Left forelimb (tissue), 1 donor: ENCODE measurements around the gene JAG1.

Experiments
- DNase-seq: peaks from one replicate; pipeline ENCODE4 v3.0.0-alpha.2; 2018; ENCODE audit warnings: low spot score

The JAG1 gene

DNA sequence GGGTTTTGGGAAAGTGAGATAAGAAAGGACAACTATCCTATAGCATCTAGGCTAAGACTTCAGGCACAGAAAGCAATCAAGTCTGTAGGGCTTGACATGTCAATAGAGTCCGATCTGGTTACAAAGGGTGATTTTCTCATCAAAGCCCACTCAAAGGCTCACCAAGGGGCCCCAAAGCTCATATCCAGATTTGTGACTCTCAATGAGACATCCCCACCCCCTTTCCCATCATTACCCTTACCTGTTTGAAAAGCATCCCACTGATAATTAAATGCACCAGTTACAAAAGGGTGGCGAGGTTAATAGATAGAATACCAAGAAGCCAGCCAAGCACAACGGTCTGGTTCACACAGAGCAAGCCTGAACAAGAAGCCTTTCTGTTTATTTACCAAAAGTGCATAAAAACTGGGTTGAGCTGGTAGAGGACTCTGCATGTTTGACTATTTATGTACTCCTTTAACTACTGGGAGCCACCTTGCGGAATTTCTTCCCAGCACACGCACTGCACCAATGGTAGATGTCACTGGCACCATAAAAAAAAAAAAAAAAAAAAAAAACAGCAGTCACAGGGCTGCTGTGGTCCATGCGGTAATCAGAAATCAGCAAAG, 6.1 kb downstream of the JAG1 start:
- no peak for DNase-seq

DNA sequence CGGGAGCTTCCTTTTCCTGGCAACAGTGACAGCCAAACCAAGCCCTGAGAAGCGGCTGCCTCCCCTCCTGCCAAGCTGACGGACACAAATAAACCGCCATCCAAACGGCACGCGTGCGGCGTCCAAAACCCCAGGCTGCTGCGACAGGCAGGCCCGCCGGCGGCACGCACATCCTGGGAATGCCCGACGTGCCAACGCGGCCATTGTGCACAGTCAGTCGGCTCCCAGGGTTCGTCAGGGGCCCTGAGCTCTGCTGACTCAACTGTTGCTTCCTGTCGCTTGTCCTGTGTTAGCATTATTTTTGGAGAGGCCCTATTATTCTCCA, 6.8 kb downstream of the JAG1 start:
- no peak for DNase-seq

DNA sequence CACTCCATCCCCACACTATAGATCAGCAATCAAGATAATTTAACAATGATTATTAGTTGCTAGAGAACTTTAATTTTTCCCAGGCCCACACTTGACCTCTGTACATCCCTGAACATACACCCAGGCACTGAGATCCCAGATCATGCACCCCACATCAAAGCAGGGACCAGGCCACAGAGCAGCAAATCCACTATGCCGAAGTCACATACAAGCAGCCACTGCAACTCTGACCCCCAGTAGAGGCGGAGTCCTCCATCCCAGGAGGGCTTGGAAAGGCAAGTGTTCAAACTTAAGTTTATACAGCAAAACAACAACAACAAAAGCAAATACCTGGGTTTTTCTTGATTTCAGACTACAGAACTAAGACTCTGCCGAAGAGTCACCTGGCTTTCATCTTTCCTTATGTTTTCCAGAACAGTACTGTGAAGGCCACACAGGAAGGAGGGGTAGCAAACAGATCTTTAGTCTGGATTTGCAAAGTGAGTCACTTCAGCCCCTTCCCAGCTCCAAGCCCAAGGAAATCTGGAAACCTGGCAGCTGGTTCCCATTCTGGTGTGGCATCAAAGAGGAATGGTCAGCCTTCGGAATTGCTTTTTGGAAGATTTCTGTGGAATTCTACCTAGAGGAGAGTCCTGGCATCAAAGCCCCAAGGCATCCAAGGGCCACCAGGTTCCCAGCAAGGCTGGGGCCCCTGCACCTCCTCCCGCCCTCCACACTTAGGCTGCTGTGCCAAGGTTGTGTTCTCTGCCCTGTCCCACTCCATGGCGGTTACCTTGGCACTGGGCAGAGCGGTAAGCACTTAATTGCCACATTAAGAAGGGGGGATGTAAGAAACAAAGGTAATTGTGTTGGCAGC, 7.3 kb downstream of the JAG1 start:
- DNase-seq: no peak

DNA sequence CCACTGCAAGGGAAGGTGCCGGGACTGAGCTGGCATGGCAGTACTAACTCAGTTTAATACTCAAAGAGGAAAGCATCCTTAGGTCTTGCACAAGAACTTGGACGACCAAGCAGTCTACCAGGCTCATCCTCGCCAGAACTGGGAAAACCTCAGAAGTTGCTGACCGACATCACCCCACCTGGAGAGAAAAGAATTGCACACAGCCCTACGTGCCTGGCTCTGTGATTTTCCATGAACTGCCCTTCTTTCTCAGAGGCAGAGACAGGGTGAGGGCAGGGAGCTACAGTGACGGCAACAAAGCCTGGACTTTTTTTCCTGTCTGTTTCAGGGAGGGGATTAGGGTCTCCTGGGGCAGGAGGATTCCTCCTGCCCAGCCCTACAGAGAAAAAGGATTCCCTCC, 8.0 kb downstream of the JAG1 start:
- DNase-seq: no peak

DNA sequence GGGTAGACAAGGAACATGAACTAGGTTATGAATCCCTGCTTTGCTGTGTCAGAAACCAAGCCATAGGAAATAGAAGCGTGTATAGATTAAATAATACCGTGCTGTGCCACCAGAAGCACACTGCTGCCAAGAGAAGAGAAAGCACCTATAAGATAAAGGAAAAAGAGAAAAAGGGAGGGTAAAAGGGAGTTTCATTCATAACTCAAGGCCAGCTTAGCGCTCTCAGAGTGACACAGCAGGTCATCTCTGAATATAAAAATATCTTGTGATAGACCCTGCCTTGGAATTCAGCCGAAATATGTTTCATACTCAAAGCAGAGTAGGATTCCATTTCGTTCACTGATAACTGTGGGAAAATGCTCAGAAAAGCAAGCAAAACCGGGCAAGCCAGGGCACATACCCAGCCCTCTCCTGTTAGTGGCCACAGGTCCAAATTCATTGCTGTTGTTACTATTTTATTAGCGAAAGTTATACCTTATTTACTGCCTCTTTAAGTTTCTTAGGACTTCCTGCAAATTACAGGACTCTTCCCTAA, 8.7 kb downstream of the JAG1 start:
- DNase-seq: no peak

DNA sequence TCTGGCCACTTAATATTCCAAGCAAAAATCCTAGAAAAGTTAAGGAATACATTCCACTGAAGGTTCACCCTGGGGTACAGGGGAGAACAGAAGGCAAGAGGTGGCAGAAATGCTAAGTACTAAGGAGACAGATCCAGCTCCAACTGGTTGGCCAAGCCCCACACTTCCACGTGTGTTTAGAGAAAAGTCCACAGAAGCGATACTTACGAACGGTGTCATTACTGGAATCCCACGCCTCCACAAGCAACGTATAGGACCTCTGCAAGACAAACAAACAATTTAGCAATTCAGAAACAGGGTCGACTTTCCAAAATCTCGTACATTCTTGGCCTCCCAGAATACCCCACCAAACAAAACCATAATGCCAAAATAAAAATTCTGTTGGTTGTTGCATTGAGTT, 10.0 kb downstream of the JAG1 start:
- no peak for DNase-seq

DNA sequence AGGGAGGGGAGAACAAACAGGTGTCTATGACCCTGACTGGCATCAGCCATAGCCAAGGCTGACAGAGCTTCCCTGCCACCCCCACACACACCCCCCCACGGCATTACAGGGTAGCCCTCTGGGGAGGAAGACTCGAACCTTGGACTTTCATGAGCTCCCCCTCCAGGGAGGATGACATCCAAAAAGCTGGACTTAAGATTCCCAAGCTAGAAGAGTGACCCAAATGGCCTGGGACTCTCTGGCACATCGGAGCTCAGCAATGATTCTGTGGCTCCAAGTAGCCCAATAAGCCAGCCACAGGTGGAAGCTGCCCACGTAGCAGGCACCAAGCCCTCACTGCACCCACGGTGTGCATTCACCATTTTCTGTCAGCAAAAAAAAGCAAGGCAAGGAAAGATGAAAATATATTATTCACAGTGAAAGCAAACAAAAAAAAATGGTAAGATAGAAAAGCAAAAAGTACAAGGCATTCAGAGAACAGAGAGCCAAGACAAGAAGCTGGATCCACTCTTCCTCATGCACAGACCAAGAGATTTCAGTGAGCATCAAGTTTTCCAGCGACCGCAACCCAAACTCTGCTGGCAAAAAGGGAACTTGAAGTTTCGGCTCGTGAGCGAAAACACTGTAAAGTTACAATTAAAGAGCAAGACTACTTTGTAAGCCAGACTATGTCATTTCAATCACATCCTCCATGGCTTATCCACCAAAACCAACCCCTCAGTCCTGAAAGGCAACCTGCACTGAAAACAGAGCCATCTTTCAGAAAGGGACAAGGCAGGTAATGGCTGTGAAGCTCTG, 10.9 kb downstream of the JAG1 start:
- DNase-seq: no peak

DNA sequence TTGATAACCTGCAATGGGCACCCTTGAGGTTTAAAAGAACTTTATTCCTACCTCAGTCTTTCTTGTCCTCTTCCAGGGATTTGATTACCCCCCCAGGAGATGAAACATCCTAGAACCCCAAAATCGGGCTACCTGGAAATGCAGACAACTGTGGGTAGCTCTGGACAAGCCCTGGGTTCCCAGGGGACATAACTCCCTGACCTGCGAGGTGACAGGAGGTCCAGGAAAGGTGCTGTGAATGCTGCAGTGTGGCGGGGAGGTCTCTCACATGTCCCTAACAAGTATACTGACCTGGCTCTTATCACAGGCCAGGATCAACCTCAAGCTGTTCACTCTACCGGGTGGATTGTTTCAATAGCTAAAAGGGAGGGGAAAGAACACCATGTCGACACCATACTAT, 11.6 kb downstream of the JAG1 start:
- DNase-seq: no peak

DNA sequence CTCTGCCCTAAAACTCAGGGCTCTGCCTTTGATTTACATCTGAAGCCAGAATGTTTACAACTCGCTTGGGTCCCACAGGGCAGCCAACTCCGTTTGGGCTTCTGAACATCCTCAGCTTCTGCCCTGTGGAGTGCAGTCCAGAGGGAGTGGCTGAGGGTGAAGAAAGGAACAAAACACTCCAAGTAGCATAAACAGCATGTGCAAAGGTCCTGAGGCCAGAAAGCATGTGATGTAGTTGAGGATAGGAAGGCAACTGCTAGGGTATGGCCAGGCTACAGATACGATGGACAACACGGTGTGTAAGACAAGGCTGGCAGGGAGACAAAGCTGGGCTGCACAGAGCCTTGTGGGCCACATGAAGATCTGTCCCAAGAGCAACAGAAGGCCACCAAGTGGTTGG, 12.5 kb downstream of the JAG1 start:
- no peak for DNase-seq

DNA sequence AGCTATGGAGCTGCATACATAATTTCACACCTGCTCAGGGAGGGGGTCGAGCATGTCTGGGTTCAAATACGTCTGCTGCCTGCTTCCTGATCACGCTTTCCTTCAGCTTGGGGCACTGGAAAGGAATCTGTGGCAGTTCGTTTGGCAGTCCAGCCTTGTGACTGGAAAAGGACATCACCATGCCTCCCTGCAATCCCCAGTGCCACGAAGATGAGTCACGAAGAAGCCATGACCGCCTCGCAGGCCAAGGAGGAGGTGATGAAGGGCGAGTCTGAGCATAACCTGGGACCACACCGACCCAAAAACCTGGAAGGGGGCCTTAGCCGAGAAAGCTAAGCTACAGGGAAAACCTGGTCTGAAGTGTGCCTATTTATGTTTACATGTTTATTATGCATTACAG, 13.1 kb downstream of the JAG1 start:
- DNase-seq: no peak

DNA sequence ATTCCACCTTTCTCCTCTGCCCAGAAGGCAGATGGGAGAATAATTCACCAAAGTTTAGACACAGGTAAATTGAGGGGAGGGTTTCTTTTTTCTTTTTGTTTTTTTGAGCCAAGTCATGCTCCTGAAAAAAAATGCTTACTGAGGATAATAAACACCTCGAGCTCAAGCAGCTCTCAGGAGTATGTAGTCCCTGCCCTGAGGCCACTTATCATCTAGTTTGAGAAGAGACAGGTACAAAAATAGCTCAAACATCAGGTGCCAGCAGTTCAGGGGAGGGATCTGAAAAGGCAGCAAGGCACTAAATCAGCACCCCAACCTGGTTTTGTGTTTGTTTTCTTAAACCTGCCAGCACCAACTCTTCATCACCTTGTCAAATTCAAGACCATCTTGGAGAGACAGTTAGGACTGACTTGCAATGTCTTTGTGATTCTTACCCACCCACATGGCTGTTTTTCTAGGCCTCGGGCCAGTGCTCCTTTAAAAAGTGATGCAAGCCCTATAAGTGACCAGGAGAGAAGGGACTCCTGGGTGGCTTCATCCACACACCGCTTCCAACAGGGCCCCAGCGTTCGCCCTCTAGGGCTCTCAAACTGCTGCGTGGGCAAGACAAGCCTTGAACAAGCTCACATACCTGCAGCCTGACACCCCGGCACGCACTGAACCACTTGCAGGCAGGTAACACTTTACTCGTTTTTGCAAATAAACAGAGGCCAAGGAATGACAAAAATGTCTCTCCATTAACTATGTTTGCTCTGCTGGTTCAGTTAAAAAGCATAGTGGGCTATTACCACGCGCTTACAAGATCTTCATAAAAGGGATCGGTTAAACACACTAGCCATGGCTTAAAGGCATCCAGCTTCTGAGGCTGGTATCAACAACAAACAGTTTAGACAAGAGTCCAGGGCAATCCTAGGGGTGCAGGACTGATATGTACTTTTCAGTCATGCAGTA, 13.9 kb downstream of the JAG1 start:
- DNase-seq: peak; percentile 64

DNA sequence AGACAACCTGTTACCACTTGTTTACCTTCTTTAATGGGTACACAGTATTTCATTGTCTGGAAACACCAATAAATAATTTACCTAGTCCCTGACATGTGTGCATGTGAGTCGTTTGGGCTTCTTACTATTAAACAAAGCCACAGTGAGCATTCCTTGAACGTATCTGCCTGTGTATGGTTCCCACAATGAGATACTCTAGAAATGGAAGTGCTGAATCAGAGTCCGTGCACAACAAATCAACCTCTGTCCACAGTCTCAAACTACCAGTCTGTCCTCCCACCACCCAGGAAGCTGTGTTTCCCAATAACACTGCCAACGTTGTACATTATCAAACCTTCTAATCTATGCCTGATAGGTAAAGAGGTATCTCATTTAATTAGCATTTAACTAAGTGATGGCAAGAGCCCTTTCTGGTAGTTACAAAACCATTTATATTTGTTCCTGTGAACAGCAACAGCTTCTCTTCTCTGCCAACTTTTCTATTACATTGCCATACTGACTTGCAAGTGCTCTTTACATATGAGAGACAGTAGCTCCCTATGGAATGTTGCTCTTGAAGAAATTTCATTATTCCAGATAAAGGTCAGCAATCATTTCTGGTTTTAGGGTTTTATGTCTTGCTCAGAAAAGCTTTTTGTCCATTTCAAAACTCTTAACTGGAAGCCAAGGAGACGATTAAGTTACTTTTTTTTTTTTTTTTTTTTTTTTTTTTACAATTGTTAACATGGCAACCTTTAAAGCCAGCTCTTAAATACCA, 14.7 kb downstream of the JAG1 start:
- no peak for DNase-seq

DNA sequence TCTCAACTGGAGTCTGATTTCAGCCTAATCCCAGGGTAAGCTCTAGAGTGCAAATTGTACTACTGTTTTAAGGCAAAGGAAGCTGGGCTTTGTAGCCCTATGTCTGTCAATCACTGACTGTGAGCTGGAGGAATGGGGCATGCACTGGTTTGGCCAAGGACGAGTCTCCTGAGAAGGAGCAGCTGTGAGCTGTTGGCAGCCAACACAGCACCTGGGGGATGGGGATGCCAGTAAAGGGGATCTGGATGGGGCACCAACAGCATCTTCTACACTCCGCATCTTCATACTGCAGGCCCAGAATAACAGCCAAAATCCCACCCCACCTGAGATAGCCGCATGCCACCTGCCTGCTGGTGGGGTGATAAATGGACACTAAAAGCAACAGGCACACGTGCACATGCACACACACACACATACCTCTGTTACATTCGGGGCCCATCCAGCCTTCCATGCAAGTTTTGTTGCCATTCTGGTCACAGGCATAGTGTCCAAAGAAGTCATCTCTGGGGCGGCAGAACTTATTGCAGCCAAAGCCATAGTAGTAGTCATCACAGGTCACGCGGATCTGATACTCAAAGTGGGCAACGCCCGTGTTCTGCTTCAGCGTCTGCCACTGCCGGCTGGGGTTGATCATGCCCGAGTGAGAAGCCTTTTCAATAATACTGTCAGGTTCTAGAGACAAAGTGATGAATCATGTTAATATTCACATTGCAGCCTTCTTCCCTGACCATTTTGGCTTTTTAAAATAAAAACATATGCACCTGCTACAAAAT, 15.6 kb downstream of the JAG1 start:
- DNase-seq: no peak

DNA sequence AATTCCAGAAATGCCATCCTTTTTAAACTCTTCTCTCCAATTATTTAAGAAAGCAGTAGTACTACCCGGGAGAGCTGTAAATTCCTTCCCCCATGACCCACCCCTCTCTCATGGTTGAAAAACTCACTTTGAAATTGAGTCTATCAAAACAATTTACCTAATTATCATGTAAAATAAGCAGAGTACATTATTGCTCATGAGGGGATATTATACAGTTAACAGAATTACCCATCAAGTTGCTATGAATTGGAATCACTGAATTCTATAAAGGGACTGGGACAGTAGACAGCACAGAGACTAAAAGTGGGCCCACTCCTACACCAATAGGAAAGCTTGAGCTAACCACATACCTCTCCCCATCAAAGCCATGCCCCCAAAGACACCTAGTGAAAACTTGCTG, 16.3 kb downstream of the JAG1 start:
- DNase-seq: no peak

DNA sequence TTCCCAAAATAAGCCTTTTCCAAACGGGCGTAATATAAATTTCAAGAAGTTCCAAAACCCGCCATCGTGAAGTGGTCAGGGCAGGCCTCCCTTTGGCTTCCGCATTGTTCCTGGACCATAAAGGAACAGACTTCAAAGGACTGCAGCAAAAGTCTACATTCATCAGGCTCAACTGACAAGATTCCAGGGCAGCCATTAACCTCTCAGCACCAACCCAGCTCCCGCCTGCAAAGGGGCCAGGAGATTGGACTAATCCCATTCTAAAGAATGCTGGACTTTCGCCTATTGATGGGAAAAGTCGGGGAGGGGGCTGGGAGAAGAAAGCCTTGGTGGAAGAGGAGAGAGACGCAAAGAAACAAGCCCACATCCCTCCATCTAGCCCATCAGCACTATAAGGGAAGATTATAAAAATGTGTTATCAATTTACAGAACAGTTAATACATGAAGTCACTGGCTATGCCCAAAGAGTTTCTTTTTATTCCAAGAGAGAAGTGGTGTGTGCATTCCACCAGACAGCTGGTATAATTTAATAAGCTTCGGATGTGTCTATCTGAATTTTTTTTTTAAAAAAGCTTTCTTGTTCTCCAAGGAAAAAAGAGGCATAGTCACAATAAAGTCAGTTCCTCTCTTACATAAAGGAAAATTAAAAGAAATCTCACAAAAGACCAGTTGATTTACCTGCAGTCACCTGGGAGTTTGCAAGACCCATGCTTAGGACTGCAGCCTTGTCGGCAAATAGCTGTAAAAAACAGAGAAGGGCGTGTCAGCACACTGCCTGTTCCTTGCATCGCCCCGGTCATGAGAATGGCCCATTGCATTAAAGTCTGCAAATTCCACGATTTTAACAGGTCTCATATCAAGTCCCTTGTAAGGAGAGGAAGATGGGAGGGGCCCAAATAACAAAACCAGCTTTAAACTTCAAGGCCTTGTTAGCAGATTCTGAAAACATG, 17.8 kb downstream of the JAG1 start:
- DNase-seq: no peak

DNA sequence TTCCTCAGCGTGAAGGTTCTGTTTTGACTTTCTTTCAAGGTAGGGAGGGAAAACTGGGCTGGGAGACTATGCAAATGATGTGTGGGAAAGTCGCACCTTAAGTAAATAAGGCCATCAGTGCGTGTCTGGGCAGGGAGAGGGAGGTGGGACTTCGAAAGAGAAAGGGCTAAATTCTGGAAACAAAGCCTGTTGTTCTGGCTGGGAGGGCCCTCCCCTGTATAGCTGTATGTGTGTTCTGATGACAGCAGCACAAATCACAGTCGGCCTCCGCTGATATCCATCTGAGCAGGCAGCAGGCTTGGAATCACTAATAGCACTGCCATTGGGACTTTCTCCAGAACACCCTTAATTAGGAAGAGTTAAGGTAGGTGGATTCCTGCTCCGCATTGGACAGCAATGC, 19.2 kb downstream of the JAG1 start:
- no peak for DNase-seq

DNA sequence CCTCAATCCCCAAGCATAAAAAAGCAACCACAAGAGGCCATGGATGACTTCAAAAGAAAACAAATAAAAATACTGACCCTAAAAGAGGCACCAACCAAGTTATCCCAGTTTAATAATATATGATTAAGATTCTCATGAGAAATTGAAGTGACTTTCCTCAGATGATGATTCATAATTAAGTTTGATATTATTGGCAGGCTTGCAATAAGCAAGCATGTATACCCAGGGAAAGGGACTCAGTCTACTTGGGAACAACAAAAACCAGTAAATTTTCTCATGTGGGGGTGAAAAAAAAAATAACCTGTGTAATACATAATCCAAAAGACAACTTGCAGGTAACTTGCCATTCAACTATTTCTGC, 19.6 kb downstream of the JAG1 start:
- DNase-seq: no peak

DNA sequence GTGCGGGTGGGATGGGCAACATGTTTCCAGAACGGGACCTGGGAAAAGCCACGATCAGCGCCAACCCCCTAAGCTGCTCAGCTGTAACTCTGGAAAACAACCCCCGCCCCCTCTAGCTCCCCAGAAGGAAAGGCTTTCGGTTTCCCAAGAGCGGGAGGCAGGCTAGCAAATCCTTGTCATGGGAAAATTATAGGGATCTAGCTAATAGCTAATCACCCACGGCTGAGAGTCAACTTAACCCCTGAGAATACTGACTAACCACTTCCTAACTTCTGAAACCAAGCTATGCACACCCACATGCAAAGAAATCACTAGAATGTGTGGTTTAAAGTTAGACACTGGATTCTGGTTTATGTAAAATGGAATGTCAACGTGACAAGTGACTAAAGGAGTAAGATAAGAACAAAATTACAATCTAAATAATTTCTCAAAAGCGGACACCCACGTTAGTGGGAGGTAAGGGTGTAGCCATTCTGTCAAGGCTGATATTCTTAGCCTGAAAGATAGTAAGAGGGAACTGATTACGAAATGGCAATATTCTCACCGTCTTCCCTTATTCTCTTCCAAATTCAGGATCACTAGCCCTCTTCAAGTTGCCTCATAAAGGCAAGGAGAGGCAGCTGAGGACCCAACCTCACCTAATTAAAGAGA, 20.1 kb downstream of the JAG1 start:
- no peak for DNase-seq
